NCI-H2196 (cell line): ENCODE data around the gene ALG9.

Source experiments
- DNase-seq: peaks from one replicate; lab custom pipeline; 2025; ENCODE audit not compliant: unreplicated experiment; lab: John Stamatoyannopoulos, UW

The ALG9 gene

DNA sequence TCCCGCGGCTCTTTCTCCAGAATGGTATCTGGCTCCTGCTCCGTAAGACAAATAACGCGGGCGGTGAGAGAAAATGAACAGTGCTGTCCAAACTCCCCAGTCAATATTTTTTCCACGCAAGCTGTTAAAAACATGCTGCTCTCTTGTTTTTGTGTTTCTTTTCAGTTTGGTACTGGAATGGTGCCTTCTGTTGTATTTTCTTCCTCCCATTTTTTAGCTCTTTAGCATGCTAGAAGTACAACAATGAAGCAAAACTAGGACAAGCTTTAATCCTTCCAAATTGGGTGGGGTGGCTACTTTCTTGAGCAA, 104.6 kb downstream of the ALG9 start:
- no peak for DNase-seq

DNA sequence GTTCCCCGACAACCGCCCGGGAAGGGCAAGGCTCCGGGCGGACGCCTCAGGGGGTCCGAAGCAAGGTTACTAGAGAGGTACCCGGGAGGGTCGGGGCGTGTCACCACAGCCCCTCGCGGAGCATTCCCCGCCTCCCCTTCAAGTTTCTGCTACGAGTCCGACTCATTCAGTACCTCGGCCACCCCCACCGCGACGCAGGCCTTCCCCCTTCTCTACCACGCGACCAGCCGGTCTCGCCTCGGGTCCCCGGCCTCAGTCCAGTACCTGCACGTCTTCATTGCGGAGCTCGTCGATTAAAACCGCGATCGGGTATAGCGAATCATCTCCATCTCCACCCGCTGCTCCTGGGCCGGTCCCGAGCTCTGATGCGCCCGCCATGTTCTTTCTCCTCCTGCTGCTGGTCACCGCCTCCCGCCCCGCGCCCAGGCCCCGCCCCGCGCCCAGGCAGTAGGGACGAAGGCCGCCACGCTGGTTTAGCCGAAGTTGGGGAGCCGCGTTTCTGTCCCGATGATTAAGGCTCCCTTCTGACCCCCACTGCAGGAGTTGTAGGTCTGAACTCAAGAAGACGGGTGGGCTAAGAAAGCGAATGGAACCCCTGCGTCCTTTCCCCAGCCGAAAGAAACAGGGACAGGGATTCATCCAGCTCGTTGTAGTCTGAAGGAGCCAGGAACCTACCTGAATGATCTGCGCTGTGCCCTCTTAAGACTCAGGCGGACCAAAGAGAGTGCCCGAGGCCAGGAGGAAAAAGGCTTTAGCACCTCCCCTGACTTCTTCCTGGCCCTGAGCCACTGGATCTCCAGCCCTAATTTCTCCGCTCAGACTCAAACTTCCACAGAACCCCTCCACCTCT, 105.2 kb downstream of the ALG9 start, which contains the start of gene PPP2R1B:
Gene PPP2R1B (minus strand): TSS at position 406 of the 850 bp plus-strand sequence. CDS start 28 bp downstream, at position 378.
- peak; percentile 65 for DNase-seq

DNA sequence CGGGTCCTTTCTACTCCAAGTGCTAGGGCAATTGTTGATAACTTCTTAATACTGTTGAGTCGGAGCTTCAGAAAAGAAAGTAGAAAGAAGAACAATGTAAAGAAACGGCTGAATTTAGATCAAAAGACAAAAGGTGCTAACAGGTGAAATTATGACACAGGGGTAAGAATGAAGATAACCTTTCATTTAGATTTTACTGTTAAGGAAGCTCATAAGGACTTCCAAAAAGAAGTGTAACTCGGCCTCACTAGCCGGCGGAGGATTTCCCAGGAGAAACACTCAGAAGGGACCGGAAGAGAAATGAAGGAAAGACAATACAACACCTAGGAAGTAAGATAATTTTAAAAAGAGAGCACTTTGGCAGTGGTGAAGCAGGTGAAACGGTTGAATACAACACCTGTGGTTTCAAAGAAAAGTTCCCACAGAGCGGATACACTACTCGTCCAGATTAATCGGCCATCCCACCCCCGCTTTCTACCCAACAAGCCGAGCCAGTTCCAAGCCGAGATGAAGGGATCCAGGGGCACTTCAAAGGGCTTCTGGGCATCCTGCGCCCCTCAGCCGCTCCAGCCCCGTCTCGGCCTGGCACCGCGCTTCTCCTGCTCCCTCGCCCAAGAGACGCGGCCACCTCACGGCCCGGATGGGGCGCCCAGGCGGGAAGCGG, 105.9 kb downstream of the ALG9 start:
- no peak for DNase-seq

DNA sequence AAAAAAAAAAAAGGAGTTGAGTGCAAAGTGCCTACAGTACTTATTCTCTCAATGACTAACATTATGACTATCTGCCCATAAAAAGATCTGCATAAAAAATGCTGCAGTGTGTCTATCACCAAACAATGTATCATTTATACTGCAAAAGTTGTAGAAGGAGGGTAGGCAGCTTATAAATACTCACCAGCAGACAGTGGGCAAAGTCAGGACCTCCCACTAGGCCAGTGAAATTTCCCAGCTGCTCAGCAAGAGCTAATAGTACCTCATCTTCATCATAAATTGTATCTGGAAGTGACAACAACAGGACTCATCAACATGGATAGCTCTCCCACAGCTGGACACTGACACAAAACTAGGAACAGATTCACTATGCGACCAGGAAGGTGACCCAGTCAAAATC, 106.8 kb downstream of the ALG9 start:
- DNase-seq: no peak

DNA sequence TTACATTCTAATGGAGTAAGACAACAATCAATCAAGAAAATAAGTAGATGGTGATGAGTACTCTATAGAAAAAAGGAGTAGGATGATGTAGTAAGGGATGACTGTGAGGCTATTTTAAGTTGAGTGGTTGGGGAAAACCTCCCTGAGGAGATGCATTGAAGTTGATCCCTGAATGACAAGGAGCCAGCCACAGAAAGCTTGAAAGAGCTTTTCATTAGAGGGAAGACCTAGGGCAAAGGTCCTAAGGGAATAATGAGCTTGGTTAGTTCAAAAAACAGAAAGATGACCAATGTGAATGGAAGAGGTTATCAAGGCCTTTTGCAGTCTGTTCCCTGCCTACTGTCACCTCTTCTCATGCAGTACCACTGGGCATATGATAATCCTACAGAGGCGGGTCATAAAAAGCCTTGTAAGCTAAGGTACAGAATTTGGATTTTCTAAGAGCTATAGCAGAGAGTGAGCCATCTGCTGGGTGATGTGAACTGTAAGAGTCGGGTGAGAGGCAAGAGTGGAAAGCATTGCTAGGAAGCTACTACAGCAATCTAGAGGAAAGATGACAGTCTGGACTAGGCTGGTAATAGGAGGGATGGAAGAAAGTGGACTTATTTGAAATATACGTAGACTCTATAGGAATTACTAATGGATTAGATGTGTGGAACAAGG, 108.3 kb downstream of the ALG9 start:
- DNase-seq: no peak

DNA sequence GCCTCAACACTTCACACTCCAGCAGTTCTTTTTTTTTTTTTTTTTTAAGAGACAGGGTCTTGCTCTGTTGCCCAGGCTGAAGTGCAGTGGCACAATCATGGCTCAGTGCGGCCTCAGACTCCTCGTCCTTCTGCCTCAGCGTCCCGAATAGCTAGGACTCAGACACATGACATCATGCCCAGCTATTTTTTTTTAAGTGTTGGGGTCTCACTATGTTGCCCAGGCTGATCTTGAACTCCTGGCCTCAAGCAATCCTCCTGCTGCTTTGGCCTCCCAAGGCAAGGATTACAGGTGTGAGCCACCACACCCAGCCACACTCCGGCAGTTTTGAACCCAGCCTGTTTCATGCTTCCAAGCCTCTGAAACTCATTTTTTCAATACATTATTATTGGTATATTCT, 108.9 kb downstream of the ALG9 start:
- no peak for DNase-seq

DNA sequence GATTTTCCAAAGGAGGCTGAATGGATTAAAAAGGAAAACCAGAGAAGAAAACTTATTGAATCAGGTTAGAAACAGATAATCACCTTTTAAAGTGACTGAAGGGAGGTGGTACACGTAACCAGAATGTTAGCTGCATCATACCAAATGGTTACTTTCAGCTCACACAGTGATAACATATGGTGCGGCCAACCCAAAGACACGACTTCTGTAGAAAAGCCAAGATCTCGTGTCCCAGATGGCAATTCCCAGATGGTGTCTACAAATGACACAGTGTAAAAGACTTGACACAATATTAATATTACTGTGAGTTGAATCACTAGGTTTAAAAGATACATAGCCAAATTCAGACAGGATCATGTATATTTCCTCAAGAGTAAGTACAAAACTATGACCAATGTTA, 110.3 kb downstream of the ALG9 start:
- DNase-seq: no peak

DNA sequence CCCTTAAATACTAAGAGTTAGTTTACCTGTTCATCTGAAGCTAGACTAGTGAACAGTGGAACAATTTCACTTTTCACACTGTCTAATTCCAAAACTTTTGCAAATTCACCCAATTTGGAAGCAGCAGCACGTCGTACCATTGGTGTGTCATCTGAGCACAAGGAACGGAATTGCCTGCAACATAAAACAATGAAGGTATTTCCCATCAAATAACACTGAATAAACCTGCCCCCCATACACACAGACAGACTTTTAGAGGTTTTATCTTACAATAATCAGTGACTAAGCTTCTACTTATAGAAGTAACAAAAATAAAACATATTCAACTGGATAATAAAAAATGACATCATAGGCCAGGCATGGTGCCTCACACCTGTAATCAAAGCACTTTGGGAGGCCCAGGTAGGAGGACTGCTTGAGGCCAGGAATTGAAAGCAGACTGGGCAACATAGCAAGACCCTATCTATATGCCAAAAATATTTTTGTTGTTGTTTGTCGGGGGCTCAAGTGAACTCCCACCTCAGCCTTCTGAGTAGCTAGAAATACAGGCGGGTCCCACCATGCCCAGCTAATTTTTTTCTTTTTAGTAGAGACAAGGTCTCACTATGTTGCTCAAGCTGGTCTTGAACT, 111.5 kb downstream of the ALG9 start:
- DNase-seq: no peak

DNA sequence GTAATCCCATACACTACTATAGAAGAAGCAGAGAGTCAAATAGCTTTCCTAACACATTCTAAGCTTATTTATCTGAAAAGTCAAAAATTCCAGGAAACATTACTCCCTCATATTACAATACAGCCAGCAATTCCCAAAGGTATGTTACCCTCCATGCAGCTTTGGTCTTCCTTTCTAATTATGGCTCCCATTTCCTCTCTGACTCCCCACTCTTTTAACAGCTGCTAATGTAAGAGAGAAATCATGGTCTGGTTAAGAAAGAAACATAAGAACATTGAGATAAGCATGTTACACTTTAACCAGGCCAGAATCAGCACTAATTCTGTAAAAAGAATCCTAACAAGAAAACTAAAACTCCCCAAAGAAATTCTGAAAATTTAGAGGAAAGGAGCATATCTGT, 112.0 kb downstream of the ALG9 start:
- no peak for DNase-seq

DNA sequence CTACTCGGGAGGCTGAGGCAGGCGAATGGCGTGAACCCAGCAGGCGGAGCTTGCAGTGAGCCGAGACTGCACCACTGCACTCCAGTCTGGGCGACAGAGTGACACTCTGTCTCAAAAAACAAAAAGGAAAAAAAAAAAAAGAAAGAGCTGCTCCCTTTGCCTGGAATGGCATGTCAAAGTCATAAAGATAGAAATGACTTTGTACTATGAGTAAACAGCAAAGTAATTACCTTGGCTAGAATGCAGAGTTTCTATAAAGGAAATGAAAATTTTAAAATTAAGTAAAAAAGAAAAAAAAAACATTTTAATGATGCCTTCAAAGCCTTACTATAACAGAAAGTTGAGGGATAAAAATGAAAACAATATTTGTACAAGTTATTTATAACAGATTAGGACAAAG, 115.3 kb downstream of the ALG9 start:
- no peak for DNase-seq

DNA sequence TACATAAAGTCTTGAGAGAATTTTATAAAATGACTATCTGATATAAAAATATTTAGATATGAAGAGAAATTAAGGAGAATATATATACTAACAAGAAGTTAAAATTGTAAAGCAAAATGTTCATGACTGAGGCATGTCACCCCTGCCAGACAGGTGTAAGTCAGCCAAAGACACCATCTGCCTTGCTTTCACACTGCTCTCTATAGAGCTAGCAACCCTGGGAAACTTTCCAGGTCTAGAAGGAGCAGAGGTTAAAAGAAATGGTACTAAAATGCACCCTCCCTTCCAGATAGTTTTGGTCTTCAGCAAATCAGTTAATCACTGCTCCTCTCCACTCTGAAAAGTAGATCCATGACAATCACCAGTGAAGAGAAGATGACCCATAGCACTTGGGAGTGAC, 121.7 kb downstream of the ALG9 start:
- no peak for DNase-seq

DNA sequence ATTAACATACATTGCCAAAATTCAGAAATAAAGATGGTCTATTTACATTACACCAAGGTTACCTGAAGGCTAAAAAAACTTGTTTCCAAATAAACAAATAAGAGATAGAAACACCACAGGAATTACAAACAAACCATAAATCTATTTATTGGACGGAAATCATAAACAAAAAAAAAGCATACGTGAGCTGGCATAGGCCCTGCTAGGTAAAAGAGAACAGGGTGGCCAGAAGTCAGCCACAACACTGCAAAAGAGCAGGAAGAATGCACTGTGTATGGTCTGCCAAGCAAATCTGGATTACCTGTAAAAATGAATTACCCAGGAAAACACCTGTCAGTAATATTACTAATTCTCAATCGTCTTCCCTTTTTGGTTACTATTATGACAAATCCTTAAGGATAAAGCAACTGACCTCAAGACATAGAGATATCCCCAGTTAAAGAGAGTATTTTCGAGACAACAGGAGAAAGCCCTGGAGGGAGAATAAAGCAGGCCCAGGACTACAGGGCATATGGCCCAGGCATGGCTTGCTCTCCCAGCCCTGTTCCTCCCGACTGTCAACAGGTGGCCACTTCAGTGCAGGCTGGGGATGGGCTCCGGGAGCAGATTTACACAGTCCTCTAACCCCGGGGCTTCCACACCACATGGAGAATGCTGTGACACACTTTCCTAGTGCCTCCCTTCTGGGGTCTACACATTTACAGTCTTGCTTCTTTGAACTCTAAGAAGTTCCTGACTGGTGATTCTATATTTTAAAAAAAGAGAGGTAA, 123.2 kb downstream of the ALG9 start:
- no peak for DNase-seq

DNA sequence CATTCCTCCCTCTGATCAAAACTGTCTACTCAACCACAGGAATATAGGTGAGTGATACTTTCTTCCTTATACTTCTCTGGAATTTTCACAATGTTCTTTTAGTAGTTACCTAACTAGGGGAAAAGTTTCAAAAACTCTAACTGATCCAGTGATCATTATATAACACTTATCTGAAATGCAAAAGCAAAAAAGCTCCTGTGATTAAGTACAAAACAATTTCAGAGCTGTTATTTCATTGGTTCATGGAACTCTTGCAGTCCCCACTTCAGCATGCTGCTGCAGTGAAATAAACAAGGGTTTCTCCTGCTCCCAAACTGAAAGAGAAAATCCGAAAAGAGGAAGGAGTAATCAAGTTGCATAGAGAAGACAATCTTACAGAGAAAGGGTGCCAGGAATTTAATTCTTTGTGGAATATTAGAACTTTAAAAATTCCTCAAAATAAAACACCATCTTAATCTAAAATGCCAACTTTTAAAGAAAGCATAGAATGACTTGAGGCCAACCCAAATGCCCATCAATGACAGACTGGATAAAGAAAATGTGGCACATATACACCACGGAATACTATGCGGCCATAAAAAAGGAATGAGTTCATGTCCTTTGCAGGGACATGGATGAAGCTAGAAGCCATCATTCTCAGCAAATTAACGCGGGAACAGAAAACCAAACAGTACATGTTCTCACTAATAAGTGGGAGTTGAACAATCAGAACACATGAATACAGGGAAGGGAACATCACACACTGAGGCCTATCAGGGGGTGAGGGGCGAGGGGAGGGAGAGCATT, 125.5 kb downstream of the ALG9 start:
- DNase-seq: no peak

DNA sequence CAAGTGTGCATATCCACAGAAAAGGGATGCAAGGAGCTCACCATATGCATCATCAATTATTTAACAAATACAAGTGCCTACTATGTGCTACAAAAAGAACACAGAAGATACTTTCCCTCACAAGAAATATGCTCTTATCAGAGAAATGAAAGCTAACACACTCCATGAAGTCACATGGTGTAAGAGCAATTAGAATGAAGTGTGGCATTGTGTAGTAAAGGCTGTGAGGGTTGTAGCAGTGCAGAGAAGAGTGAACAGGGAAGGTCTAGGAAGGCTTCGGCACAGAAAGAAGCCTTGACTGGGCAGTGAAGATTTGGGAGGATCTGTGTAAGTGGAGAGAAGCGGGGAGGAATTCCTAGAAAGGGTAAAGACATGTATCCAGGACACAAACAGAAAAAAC, 127.7 kb downstream of the ALG9 start:
- no peak for DNase-seq

DNA sequence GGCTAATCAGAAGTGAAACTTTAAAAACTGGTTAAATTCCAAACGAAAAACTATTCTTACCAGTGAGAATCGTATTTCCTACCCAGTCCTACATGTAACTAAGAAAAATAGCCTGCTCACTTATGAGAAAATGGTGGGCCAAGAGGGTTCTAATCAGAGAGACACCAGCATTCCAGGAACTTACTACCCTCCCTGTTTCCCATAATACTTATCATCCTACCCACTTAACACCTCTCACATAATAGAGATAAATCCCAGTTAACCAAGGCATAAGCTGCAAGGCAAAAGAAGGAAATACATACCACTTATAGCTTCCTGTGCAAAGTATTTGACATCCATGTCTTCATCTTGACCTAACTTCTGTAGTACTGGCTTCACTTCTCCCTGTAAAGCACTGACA, 129.6 kb downstream of the ALG9 start:
- no peak for DNase-seq

DNA sequence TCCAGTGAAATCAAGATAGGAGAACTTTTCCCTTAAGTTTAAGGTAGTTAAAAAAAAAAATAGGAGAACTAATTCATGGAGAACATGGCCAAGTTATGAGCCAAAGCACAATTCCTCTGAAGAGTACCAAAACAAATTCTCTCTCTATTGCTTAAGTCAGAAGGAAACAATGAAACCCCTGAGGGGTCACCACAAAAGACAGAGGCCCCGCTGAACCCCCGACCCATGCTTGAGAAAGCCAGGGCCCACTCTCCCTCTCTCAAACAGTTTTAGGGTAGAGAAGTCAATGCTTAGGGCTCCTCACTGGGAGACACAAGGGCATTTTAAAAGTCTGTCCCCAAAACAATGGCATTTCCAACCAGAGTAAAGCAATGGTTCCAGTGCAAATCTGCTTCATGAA, 132.1 kb downstream of the ALG9 start:
- no peak for DNase-seq

DNA sequence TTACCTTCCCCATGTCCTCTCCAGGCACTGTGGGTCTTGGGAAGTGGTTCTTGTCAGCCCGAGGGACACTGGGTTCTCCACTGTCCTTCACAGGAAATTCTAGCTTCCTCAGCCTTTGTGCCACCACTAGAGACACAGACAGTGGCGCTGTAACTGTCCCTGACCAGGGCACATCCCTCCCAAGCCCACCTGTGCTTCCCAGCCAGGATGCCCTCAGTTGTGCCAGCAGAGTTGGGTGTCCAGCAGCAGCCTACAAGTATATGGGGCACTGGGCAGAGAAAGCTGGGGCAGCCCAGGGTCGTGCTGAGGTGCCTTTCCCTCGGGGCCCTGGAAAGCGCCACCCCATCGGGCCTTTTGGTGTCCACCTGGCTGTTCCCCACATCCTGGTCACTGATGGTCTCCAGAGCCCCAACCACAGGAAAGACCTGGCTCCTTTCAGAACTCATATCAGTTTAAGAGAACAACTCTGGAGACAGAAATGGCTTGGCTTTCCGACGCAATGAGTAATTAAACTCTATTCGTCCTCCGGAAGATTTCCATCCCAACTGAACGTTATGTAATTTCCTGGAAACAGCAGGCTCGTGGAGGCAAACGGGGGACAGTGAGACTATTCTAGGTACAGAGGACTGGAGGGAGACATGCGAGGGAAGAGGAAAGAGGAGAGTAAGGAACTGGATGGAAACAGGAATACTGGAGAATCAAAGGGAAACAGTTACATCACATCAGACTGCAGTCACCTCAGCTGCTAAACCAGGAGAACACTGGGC, 133.8 kb downstream of the ALG9 start:
- DNase-seq: no peak

DNA sequence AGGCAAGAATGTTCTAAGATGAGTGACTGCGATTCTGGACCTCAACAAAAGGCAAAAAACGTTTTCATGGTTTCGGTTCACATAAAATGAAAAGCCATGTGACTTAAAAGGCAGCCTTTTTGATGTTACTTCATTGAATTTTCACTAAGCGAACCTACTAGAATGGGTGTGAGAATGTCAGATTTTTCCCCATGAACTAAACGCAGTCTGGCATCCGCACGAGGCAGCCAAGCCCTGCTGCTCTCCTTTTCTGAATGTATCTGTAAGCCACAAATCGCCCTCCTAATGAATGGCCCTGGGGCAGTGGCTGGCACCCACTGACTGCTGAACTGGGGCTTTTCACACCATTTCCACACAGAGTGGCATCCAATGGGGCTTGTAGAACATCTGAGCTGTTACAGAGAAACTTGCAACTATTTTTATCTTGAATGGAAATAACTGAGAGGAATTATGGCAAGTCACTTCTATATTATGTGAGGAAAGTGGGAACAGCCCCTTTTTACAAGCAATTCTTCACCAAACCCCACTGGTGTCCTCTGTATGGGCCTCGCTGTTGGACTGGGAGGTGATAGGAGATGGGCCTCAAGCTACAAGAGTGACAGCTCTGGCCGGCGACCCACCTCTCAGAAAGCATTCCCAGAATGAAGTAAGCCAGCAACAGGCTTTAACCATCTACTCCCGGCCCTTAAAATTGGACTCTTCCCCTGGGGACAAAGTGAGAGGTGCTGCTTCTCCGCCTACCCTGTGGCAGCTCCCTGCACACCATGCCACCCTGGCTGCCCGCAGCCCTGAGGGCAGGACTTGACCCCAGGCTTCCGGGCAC, 134.5 kb downstream of the ALG9 start:
- no peak for DNase-seq
